HG03066 (cell line): ENCODE measurements around the gene ATP6V1E1.

ENCODE experiments used
- ATAC-seq: cut with Tn5 transposase; IDR thresholded peaks from one replicate; pipeline ENCODE4 v1.9.1; 2021; ENCODE audit warnings: low read depth; ENCODE audit not compliant: unreplicated experiment

ATP6V1E1 gene

DNA sequence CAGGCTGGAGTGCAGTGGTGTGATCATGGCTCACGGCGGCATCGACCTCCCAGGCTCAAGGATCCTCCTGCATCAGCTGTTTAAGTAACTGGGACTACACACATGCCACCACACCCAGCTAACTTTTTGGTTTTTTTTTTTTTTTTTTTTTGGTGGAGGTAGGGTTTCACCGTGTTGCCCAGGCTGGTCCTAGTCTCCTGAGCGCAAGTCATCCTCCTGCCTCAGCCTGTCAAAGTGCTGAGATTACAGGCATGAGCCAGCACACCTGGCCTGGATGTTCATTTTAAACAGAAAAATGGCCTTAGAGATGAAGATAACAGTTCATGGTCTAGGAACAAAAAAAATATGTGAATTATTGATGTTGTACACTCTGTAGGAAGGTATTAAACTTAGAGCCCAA, 78.9 kb downstream of the ATP6V1E1 start:
- no peak for ATAC-seq

DNA sequence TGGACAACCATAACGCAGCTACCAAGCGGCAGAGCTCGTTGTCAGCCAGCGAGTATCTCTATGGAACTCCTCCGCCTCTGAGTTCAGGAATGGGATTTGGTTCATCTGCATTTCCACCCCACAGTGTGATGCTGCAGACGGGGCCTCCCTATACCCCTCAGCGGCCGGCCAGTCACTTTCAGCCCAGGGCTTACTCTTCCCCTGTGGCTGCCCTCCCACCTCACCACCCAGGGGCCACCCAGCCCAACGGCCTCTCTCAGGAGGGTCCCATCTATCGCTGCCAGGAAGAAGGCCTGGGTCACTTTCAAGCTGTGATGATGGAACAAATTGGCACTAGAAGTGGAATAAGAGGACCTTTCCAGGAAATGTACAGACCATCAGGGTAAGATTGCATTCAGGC, 79.4 kb downstream of the ATP6V1E1 start:
- no peak for ATAC-seq

DNA sequence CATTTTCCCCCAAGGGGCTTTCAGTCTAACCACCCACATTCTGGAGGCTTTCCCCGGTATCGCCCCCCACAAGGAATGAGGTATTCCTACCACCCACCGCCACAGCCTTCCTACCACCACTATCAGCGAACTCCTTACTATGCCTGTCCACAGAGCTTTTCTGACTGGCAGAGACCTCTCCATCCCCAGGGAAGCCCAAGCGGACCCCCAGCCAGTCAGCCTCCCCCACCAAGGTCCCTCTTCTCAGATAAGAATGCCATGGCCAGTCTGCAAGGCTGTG, 79.9 kb downstream of the ATP6V1E1 start:
- ATAC-seq = no peak

DNA sequence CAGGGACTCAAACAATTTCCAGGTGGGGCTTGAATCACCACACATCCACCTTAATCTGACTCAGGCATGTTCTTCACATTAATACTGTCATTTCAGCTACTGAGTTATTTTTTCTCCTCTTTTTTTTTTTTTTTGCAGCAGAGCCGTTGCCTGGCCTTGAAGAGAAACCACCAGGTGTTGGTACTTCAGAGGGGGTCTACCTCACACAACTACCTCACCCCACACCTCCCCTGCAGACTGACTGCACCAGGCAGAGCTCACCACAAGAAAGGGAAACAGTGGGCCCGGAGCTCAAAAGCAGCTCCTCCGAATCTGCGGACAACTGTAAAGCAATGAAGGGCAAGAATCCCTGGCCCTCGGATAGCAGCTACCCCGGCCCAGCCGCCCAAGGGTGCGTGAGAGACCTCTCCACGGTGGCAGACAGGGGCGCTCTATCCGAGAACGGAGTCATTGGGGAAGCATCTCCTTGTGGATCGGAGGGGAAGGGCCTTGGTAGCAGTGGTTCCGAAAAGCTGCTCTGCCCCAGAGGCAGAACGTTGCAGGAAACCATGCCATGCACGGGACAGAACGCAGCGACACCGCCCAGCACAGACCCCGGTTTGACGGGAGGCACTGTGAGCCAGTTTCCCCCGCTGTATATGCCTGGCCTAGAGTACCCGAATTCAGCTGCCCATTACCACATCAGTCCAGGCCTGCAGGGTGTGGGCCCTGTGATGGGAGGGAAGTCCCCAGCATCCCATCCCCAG, 80.4 kb downstream of the ATP6V1E1 start:
- ATAC-seq = no peak

DNA sequence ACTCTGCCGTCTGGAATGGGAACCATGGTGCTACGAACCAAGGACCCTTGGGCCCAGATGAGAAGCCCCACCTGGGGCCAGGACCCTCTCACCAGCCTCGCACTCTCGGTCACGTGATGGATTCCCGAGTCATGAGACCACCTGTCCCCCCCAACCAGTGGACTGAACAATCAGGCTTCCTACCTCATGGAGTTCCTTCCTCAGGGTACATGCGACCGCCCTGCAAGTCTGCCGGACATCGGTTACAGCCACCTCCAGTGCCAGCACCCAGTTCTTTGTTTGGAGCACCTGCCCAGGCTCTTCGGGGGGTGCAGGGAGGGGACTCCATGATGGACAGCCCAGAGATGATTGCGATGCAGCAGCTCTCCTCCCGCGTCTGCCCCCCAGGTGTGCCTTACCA, 86.1 kb downstream of the ATP6V1E1 start:
- no peak for ATAC-seq
